HEK293T (cell line): ENCODE data around the gene ARHGAP10.

Experiments
- FOXM1 ChIP-seq: fragments of 450-650 bp; IDR thresholded peaks from 2 replicates; pipeline ENCODE4 v1.6.1; 2017; ENCODE audit warnings: mild to moderate bottlenecking, borderline replicate concordance
- LEF1 ChIP-seq: fragments of 450-650 bp; IDR thresholded peaks from 2 replicates; pipeline ENCODE4 v1.6.1; 2017; ENCODE audit warnings: mild to moderate bottlenecking, borderline replicate concordance
- SP1 ChIP-seq: fragments of 450-650 bp; IDR thresholded peaks from 2 replicates; pipeline ENCODE4 v1.6.1; 2017
- SUZ12 ChIP-seq: fragments of 450-650 bp; IDR thresholded peaks from 2 replicates; pipeline ENCODE4 v1.6.1; 2016; ENCODE audit warnings: mild to moderate bottlenecking

GRCh38 chr4:147756417-147756816 lies 24.5 kb downstream of the ARHGAP10 start:
- TF ChIP-seq SP1 (no peak), SUZ12 (no peak), LEF1 (no peak), FOXM1 (no peak)
